Kidney epithelial cell (primary cell): ENCODE results near the gene POLR2H. TPM values are rescaled to one million over a fixed set of nuclear protein-coding genes. Genes with fewer than 3 reads are reported as not detected.
A peak's percentile ranks its signal among the peaks of the same experiment; 100 is the strongest.

ENCODE experiments used
- DNase-seq: peaks from one replicate; pipeline ENCODE4 v3.0.0-alpha.2; 2010; ENCODE audit warnings: low read depth
- H3K27me3 ChIP-seq: 2 replicates; pipeline ENCODE4 v1.6.0; 2011; ENCODE audit warnings: low read length; ENCODE audit not compliant: control insufficient read depth, insufficient read depth
- H3K36me3 ChIP-seq: 2 replicates; pipeline ENCODE4 v1.5.1; 2011; ENCODE audit warnings: low read length; ENCODE audit not compliant: control insufficient read depth, insufficient read depth
- H3K4me3 ChIP-seq: 2 replicates; pipeline ENCODE4 v1.5.1; 2011; ENCODE audit warnings: low read depth, mild to moderate bottlenecking, control low read depth, low read length
- total RNA-seq: library from RNA; depleted of rRNA; stranded (reverse); fragments of >200 nt; gene quantifications from 2 replicates; pipeline ENCODE4 v1.2.3, GENCODE V29; 2015
- TF ChIP-seq, protein P1 (sequence below): IDR thresholded peaks from 2 replicates; pipeline ENCODE4 v1.5.1; 2011; ENCODE audit warnings: mild to moderate bottlenecking, moderate library complexity, low read length, control low read depth, inconsistent platforms; ENCODE audit not compliant: insufficient read depth, poor library complexity, severe bottlenecking

Gene POLR2H
- total RNA-seq, 1 donor from 2014 or later: 79.8 TPM

DNA sequence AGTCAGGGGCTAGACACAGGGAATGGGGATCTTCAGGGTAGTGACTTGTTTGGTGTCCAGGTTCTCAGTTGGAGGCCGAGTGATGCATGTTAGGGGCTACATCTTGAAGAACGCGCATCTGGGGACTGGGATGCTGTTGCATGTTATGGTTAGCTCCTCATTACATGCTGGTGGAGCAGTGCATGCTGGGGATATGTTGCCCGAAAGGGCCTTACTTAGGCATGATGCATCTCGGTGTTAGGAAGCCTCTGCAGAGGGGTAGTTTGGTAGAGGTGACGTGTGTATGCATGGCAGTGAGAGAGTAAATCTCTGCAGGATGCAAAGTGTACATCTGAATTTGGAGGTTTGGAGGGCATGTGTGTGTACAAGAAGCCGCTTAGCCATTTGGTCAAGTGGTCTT, 44.7 kb upstream of the POLR2H start:
- Histone ChIP-seq H3K4me3 (peak overlapping the region; percentile 6), H3K36me3 (peaks cover 12% of the 10 kb centered on the region), H3K27me3 (no peaks in the 10 kb centered on the region)
- DNase-seq: no peak
- TF ChIP-seq, protein P1, sequence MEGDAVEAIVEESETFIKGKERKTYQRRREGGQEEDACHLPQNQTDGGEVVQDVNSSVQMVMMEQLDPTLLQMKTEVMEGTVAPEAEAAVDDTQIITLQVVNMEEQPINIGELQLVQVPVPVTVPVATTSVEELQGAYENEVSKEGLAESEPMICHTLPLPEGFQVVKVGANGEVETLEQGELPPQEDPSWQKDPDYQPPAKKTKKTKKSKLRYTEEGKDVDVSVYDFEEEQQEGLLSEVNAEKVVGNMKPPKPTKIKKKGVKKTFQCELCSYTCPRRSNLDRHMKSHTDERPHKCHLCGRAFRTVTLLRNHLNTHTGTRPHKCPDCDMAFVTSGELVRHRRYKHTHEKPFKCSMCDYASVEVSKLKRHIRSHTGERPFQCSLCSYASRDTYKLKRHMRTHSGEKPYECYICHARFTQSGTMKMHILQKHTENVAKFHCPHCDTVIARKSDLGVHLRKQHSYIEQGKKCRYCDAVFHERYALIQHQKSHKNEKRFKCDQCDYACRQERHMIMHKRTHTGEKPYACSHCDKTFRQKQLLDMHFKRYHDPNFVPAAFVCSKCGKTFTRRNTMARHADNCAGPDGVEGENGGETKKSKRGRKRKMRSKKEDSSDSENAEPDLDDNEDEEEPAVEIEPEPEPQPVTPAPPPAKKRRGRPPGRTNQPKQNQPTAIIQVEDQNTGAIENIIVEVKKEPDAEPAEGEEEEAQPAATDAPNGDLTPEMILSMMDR: no peak

DNA sequence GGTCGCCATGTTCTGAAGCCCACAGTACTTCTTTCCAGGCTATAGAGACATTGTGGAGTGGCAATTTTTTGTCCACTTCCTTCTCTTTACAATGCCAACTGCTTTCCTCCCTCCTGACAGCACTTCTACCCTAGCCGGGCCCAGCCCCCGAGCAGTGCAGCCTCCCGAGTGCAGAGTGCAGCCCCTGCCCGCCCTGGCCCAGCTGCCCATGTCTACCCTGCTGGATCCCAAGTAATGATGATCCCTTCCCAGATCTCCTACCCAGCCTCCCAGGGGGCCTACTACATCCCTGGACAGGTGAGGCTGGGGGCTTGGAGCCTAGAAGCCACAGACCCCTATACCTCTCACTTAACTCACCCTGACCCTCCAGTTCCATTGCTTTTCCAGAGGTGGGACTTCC, 44.3 kb upstream of the POLR2H start:
- DNase-seq: no peak
- H3K27me3 ChIP-seq: no peaks in the 10 kb centered on the region
- H3K4me3 ChIP-seq: no peak overlapping the region
- peaks cover 13% of the 10 kb centered on the region for H3K36me3 ChIP-seq
- TF ChIP-seq, protein P1: no peak

DNA sequence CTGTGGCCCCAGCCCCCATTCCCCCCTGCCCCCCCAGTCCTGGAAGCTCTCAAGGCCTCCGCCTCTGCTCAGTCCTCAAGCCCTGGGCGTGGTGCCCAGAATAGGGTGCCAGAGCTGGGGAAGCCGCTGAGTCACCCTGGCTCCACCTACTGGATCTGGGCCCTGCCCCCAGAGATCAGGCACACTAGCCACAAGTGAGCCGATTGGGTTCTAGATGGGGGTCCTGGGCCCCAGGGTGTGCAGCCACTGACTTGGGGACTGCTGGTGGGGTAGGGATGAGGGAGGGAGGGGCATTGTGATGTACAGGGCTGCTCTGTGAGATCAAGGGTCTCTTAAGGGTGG, 41.4 kb upstream of the POLR2H start:
- H3K27me3 ChIP-seq: no peaks in the 10 kb centered on the region
- H3K36me3 ChIP-seq: peaks cover 18% of the 10 kb centered on the region
- peak; percentile 70 for DNase-seq
- TF ChIP-seq, protein P1: no peak
- H3K4me3 ChIP-seq: no peak overlapping the region

DNA sequence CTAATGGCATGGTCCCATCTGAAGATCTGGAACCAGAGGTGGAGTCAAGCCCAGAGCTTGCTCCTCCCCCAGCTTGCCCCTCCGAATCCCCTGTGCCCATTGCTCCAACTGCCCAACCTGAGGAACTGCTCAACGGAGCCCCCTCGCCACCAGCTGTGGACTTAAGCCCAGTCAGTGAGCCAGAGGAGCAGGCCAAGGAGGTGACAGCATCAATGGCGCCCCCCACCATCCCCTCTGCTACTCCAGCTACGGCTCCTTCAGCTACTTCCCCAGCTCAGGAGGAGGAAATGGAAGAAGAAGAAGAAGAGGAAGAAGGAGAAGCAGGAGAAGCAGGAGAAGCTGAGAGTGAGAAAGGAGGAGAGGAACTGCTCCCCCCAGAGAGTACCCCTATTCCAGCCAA, 39.8 kb upstream of the POLR2H start:
- no peak for DNase-seq
- Histone ChIP-seq H3K36me3 (peaks cover 19% of the 10 kb centered on the region), H3K27me3 (no peaks in the 10 kb centered on the region), H3K4me3 (no peak overlapping the region)
- TF ChIP-seq, protein P1: no peak

DNA sequence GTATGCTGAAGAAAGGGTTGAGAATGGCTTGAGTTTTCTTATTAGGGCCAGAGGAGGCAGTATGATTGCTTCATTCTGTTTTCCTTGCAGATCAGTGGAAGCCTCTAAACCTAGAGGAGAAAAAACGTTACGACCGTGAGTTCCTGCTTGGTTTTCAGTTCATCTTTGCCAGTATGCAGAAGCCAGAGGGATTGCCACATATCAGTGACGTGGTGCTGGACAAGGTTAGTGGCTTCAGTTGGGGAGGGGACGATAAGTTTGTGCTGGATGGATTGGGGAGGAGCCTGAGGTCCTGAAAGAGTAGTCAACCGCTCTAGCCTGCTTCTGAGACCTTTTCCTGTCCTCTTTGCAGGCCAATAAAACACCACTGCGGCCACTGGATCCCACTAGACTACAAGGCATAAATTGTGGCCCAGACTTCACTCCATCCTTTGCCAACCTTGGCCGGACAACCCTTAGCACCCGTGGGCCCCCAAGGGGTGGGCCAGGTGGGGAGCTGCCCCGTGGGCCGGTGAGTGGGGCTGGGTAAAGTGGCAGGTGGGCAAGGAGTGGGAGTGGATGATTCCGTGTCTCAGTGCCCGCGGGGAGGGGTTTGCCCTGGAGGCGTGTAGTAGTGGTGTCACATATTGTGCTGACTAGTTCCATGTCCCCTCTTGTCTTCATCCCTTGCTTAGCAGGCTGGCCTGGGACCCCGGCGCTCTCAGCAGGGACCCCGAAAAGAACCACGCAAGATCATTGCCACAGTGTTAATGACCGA, 38.6 kb upstream of the POLR2H start:
- H3K27me3 ChIP-seq: no peaks in the 10 kb centered on the region
- TF ChIP-seq, protein P1: no peak
- H3K4me3 ChIP-seq: no peak overlapping the region
- DNase-seq: no peak
- peaks cover 18% of the 10 kb centered on the region for H3K36me3 ChIP-seq

DNA sequence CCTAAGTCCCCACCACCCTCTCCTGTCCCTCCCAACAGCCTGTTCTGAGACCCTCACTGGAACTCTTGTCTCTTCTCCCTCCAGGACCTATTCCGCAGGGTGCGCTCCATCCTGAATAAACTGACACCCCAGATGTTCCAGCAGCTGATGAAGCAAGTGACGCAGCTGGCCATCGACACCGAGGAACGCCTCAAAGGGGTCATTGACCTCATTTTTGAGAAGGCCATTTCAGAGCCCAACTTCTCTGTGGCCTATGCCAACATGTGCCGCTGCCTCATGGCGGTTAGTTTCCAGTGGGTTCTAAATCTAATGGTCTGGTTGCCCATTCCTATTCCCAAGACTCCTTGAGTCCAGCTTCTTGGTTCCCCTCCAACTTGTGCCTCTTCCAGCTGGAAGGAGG, 37.8 kb upstream of the POLR2H start:
- H3K27me3 ChIP-seq: no peaks in the 10 kb centered on the region
- DNase-seq: no peak
- no peak overlapping the region for H3K4me3 ChIP-seq
- H3K36me3 ChIP-seq: peaks cover 20% of the 10 kb centered on the region
- TF ChIP-seq, protein P1: no peak
